NCI-H1417 treated with DMSO at 0.1 percent for 48 hours (cell line): ENCODE data around the gene GALNT6.

ENCODE experiments used
- DNase-seq: peaks from one replicate; lab custom pipeline; 2025; lab: John Stamatoyannopoulos, UW

Gene GALNT6

GRCh38 chr12:51379571-51379970 is 11.6 kb downstream of the GALNT6 start:
- no peak for DNase-seq

- DNase-seq: no peak
Observed at GRCh38 chr12:51378749-51379148, 12.5 kb downstream of the GALNT6 start.

- no peak for DNase-seq
Observed at GRCh38 chr12:51377099-51377984, 13.9 kb downstream of the GALNT6 start.

GRCh38 chr12:51374856-51375255 is 16.4 kb downstream of the GALNT6 start:
- DNase-seq: no peak

GRCh38 chr12:51374361-51374760 is 16.8 kb downstream of the GALNT6 start:
- no peak for DNase-seq

- DNase-seq: no peak
Observed at GRCh38 chr12:51373187-51373586, 18.0 kb downstream of the GALNT6 start.

GRCh38 chr12:51372021-51372420 is 19.2 kb downstream of the GALNT6 start:
- no peak for DNase-seq

- no peak for DNase-seq
Observed at GRCh38 chr12:51371295-51371953, 19.8 kb downstream of the GALNT6 start.

GRCh38 chr12:51370667-51371066 is 20.5 kb downstream of the GALNT6 start:
- no peak for DNase-seq

- DNase-seq: no peak
Observed at GRCh38 chr12:51369581-51369980, 21.6 kb downstream of the GALNT6 start.

GRCh38 chr12:51368640-51369517 is 22.3 kb downstream of the GALNT6 start:
- DNase-seq: no peak

- DNase-seq: no peak
Observed at GRCh38 chr12:51365276-51365675, 25.9 kb downstream of the GALNT6 start.

- no peak for DNase-seq
Observed at GRCh38 chr12:51364001-51364400, 27.2 kb downstream of the GALNT6 start.

- no peak for DNase-seq
Observed at GRCh38 chr12:51362747-51363342, 28.4 kb downstream of the GALNT6 start.

GRCh38 chr12:51362307-51362706 is 28.9 kb downstream of the GALNT6 start:
- no peak for DNase-seq

GRCh38 chr12:51361161-51362016 is 29.8 kb downstream of the GALNT6 start:
- DNase-seq: no peak

GRCh38 chr12:51360315-51360714 is 30.9 kb downstream of the GALNT6 start:
- no peak for DNase-seq

- DNase-seq: no peak
Observed at GRCh38 chr12:51359851-51360250, 31.4 kb downstream of the GALNT6 start.

- no peak for DNase-seq
Observed at GRCh38 chr12:51358496-51358895, 32.7 kb downstream of the GALNT6 start.

GRCh38 chr12:51357374-51358047 is 33.7 kb downstream of the GALNT6 start:
- DNase-seq: no peak
